Small intestine (tissue), 7 donors: ENCODE measurements around the gene ESPNL. TPM values are rescaled to one million over a fixed set of nuclear protein-coding genes. Genes with fewer than 3 reads are reported as not detected.

ENCODE experiments used
- DNase-seq, 2 donors: peaks; one replicate each; pipeline versions ENCODE4 v3.0.0 to v3.0.0-alpha.2; 2013
- FAIRE-seq: peaks from 2 replicates; lab custom pipeline; 2012; peaks lifted over from hg19 to GRCh38; lab: Jason Lieb, UNC
- H3K27ac ChIP-seq, 3 donors: one replicate each; pipeline ENCODE4 v1.5.1; 2013; ENCODE audit warnings: low read length in 2 of 3, mild to moderate bottlenecking in 2 of 3, control low read depth in 1 of 3, inconsistent platforms in 1 of 3, low read depth in 1 of 3, moderate library complexity in 1 of 3
- H3K27me3 ChIP-seq, 3 donors: one replicate each; pipeline ENCODE4 v1.6.1; 2013; ENCODE audit warnings: low read length in 3 of 3, inconsistent platforms in 1 of 3; ENCODE audit not compliant: control insufficient read depth in 3 of 3, insufficient read depth in 3 of 3
- H3K36me3 ChIP-seq, 3 donors: one replicate each; pipeline ENCODE4 v1.6.1; 2013; ENCODE audit warnings: low read length in 3 of 3, inconsistent platforms in 1 of 3, low read depth in 1 of 3, mild to moderate bottlenecking in 1 of 3, moderate library complexity in 1 of 3; ENCODE audit not compliant: control insufficient read depth in 3 of 3, insufficient read depth in 2 of 3
- H3K4me1 ChIP-seq, 3 donors: one replicate each; pipeline ENCODE4 v1.6.1; 2013; ENCODE audit warnings: low read length in 2 of 3, inconsistent platforms in 1 of 3, low read depth in 1 of 3, mild to moderate bottlenecking in 1 of 3, moderate library complexity in 1 of 3; ENCODE audit not compliant: control insufficient read depth in 3 of 3, insufficient read depth in 2 of 3
- H3K4me3 ChIP-seq, 3 donors: one replicate each; pipeline ENCODE4 v1.5.1; 2013; ENCODE audit warnings: low read length in 3 of 3, control low read depth in 1 of 3, inconsistent platforms in 1 of 3, low read depth in 1 of 3, mild to moderate bottlenecking in 1 of 3, moderate library complexity in 1 of 3
- H3K9me3 ChIP-seq, 2 donors: one replicate each; pipeline ENCODE4 v1.6.1; 2013; ENCODE audit warnings: low read depth in 1 of 2, low read length in 1 of 2; ENCODE audit not compliant: control insufficient read depth in 2 of 2, insufficient read depth in 1 of 2
- WGBS, 3 donors: extraction: QIAGEN DNeasy Blood & Tissue Kit; methylation state at CpG; one replicate each; pipeline ENCODE4 v1.1.7; 2013; 5-methylcytosine and 5-hydroxymethylcytosine counted together
- polyA plus RNA-seq, 4 donors: library from polyadenylated mRNA; stranded (reverse) in 3 of 4; unstranded in 1 of 4; fragments of 200-250 nt in 3 of 4; fragments of 120-200 nt in 1 of 4; gene quantifications; one replicate each; pipeline versions ENCODE4 v1.2.1 to v1.2.3, GENCODE V29; 2013
- donor health status: healthy with polysubstance abuse.
- donor health status: control.
- donor health status: control.
- donor health status: Bipolar disorder and iron deficiency.
- donor health status: healthy.

ESPNL gene
- polyA plus RNA-seq, 4 donors: 0.54 to 1.4 (median 0.64) TPM; not detected in 1

- Histone ChIP-seq H3K4me3 (no peak overlapping the region), H3K4me1 (no peaks in the 10 kb centered on the region), H3K36me3 (peaks cover 7 to 52% (median 9%) of the 10 kb centered on the region in 3 donors), H3K27ac (no peak overlapping the region), H3K27me3 (no peaks in the 10 kb centered on the region), H3K9me3 (peaks cover 0 to 9% of the 10 kb centered on the region in 2 donors)
- no peak for DNase-seq
- WGBS, 3 donors: 94 to 97% (median 97%) methylated on average over 16 of the region's 16 CpGs
- FAIRE-seq: no peak
These were observed 18.6 kb upstream of the ESPNL start for GRCh38 chr2:238081561-238081960.

- DNase-seq (no peak), FAIRE-seq (no peak)
- peaks cover 7 to 52% (median 9%) of the 10 kb centered on the region in 3 donors for H3K36me3 ChIP-seq
- peaks cover 0 to 9% of the 10 kb centered on the region in 2 donors for H3K9me3 ChIP-seq
- H3K4me3 ChIP-seq: no peak overlapping the region
- no peaks in the 10 kb centered on the region for H3K4me1 ChIP-seq
- no peaks in the 10 kb centered on the region for H3K27me3 ChIP-seq
- H3K27ac ChIP-seq: no peak overlapping the region
- 93 to 96% (median 94%) methylated on average over 17 of the region's 17 CpGs for WGBS, 3 donors
These were observed 18.0 kb upstream of the ESPNL start for GRCh38 chr2:238082151-238082550.

GRCh38 chr2:238082827-238083226, 17.3 kb upstream of the ESPNL start:
- peaks cover 5 to 51% (median 7%) of the 10 kb centered on the region in 3 donors for H3K36me3 ChIP-seq
- FAIRE-seq: no peak

GRCh38 chr2:238083919-238084318, 16.2 kb upstream of the ESPNL start:
- WGBS, 3 donors: 86 to 98% (median 97%) methylated on average over 5 of the region's 5 CpGs
- no peaks in the 10 kb centered on the region for H3K27me3 ChIP-seq
- DNase-seq: no peak

More at GRCh38 chr2:238082827-238083226, 17.3 kb upstream of the ESPNL start:
- Histone ChIP-seq H3K27ac (no peak overlapping the region), H3K9me3 (peaks cover 0 to 6% of the 10 kb centered on the region in 2 donors), H3K27me3 (no peaks in the 10 kb centered on the region), H3K4me3 (no peak overlapping the region), H3K4me1 (no peaks in the 10 kb centered on the region)
- DNase-seq: no peak
- 97% methylated on average over 7 of the region's 7 CpGs for WGBS, 3 donors

GRCh38 chr2:238084761-238085160, 15.4 kb upstream of the ESPNL start:
- DNase-seq (no peak), FAIRE-seq (no peak)
- Histone ChIP-seq H3K27ac (no peak overlapping the region), H3K9me3 (no peaks in the 10 kb centered on the region), H3K36me3 (peaks cover 5 to 48% (median 7%) of the 10 kb centered on the region in 3 donors), H3K27me3 (no peaks in the 10 kb centered on the region), H3K4me1 (no peaks in the 10 kb centered on the region), H3K4me3 (no peak overlapping the region)
- WGBS, 3 donors: 91 to 95% (median 94%) methylated on average over 7 of the region's 7 CpGs

More at GRCh38 chr2:238083919-238084318, 16.2 kb upstream of the ESPNL start:
- Histone ChIP-seq H3K4me1 (no peaks in the 10 kb centered on the region), H3K36me3 (peaks cover 5 to 51% (median 7%) of the 10 kb centered on the region in 3 donors), H3K27ac (no peak overlapping the region), H3K9me3 (peaks cover 0 to 3% of the 10 kb centered on the region in 2 donors), H3K4me3 (no peak overlapping the region)
- FAIRE-seq: no peak

GRCh38 chr2:238085899-238086298, 14.2 kb upstream of the ESPNL start:
- no peaks in the 10 kb centered on the region for H3K9me3 ChIP-seq
- peaks cover 3 to 44% (median 7%) of the 10 kb centered on the region in 3 donors for H3K36me3 ChIP-seq
- H3K27me3 ChIP-seq: no peaks in the 10 kb centered on the region
- no peak overlapping the region for H3K4me3 ChIP-seq
- no peaks in the 10 kb centered on the region for H3K4me1 ChIP-seq
- 97% methylated on average over 3 of the region's 3 CpGs for WGBS, 3 donors
- no peak for FAIRE-seq
- DNase-seq: no peak
- H3K27ac ChIP-seq: no peak overlapping the region

GRCh38 chr2:238087211-238087610, 12.9 kb upstream of the ESPNL start:
- DNase-seq (no peak), FAIRE-seq (no peak)
- WGBS, 3 donors: 83 to 93% (median 90%) methylated on average over 2 of the region's 2 CpGs
- H3K27me3 ChIP-seq: no peaks in the 10 kb centered on the region
- no peaks in the 10 kb centered on the region for H3K9me3 ChIP-seq
- H3K36me3 ChIP-seq: peaks cover 3 to 38% (median 6%) of the 10 kb centered on the region in 3 donors
- H3K4me1 ChIP-seq: no peaks in the 10 kb centered on the region
- H3K27ac ChIP-seq: no peak overlapping the region
- H3K4me3 ChIP-seq: no peak overlapping the region

- Histone ChIP-seq H3K4me3 (no peak overlapping the region), H3K27me3 (no peaks in the 10 kb centered on the region), H3K4me1 (no peaks in the 10 kb centered on the region), H3K36me3 (peaks cover 0 to 37% (median 0%) of the 10 kb centered on the region in 3 donors), H3K9me3 (no peaks in the 10 kb centered on the region), H3K27ac (no peak overlapping the region)
- 90 to 91% (median 90%) methylated on average over 4 of the region's 4 CpGs for WGBS, 3 donors
- DNase-seq (no peak), FAIRE-seq (no peak)
These were observed 9.3 kb upstream of the ESPNL start for GRCh38 chr2:238090887-238091286.
